HepG2 (cell line): ENCODE results near the gene PDIA6. TPM values are rescaled to one million over a fixed set of nuclear protein-coding genes. Genes with fewer than 3 reads are reported as not detected.
A peak's percentile ranks its signal among the peaks of the same experiment; 100 is the strongest.

Experiments used
- ATAC-seq: fragments of 200-7000 bp; cut with Tn5 transposase; 3 replicates; pipeline ENCODE4 v1.9.1; 2020; ENCODE audit warnings: mild to moderate bottlenecking, moderate library complexity
- BruUV-seq: library from RNA; stranded (reverse); fragments of 400-500 nt; replicated peaks from 2 replicates; lab custom pipeline; 2021; lab: Mats Ljungman, UMichigan
- CTCF ChIA-PET: fragments of 300-600 bp; formaldehyde crosslinking; extraction: SDS; loops from one replicate; lab custom pipeline; 2021; ENCODE audit warnings: low total read pairs, inconsistent platforms, low intra/inter-chr PET ratio; lab: Yijun Ruan, JAX
- POLR2A ChIA-PET: fragments of 350-600 bp; sonication (Branson Sonifier 250); formaldehyde crosslinking; loops from one replicate; lab custom pipeline; 2020; ENCODE audit warnings: antibody characterized with exemption, inconsistent platforms; lab: Yijun Ruan, JAX
- DNase-seq: peaks from one replicate; pipeline ENCODE4 v3.0.0-alpha.2; 2015; ENCODE audit warnings: low spot score
- FAIRE-seq: peaks from 3 replicates; lab custom pipeline; 2011; peaks lifted over from hg19 to GRCh38; lab: Jason Lieb, UNC
- H2AFZ ChIP-seq: one replicate; pipeline ENCODE4 v1.6.1; 2011; ENCODE audit warnings: low read length, inconsistent platforms
- H3K27ac ChIP-seq: fragments of 300-600 bp; 3 replicates; pipeline ENCODE4 v1.8.0; 2011; ENCODE audit warnings: mixed run types, mild to moderate bottlenecking, mixed read lengths, low read length, inconsistent platforms; ENCODE audit not compliant: insufficient read depth; ENCODE audit errors: extremely low read length
- H3K27me3 ChIP-seq, 2 experiments: fragments of 200-600 bp in 1 of 2; 2 replicates in 1 of 2; 3 replicates in 1 of 2; pipeline versions ENCODE4 v1.6.0 to v1.8.0; 2011; ENCODE audit warnings: low read length in 2 of 2, mild to moderate bottlenecking in 2 of 2, moderate library complexity in 2 of 2, inconsistent platforms in 1 of 2; ENCODE audit not compliant: insufficient read depth in 2 of 2, control insufficient read depth in 1 of 2
- H3K36me3 ChIP-seq, 2 experiments: fragments of 200-600 bp in 1 of 2; replicated peaks in 1 of 2; 2 replicates in 1 of 2; 3 replicates in 1 of 2; pipeline versions ENCODE4 v1.5.1 to v1.8.0; 2011; ENCODE audit warnings: low read length in 2 of 2, inconsistent platforms in 1 of 2; ENCODE audit not compliant: insufficient read depth in 2 of 2, control insufficient read depth in 1 of 2
- H3K4me1 ChIP-seq: 2 replicates; pipeline ENCODE4 v1.5.1; 2012; ENCODE audit warnings: low read length, inconsistent platforms; ENCODE audit not compliant: insufficient read depth
- H3K4me2 ChIP-seq: 2 replicates; pipeline ENCODE4 v1.6.0; 2011; ENCODE audit warnings: low read depth, low read length, inconsistent platforms
- H3K4me3 ChIP-seq, 3 experiments: fragments of 200-600 bp in 1 of 3; sonication (generic), shearing (Covaris generic) in 1 of 3; replicated peaks in 1 of 3; 2 replicates each; pipeline ENCODE4 v1.5.1; 2011 to 2016; ENCODE audit warnings: low read length in 3 of 3, inconsistent platforms in 2 of 3, low read depth in 2 of 3, mild to moderate bottlenecking in 2 of 3, control low read depth in 1 of 3, mixed read lengths in 1 of 3; ENCODE audit not compliant: insufficient read depth in 1 of 3
- H3K79me2 ChIP-seq: one replicate; pipeline ENCODE4 v1.6.1; 2011; ENCODE audit warnings: low read length, inconsistent platforms; ENCODE audit not compliant: insufficient read depth
- H3K9ac ChIP-seq: 2 replicates; pipeline ENCODE4 v1.6.0; 2011; ENCODE audit warnings: mild to moderate bottlenecking, low read depth, low read length, inconsistent platforms; ENCODE audit not compliant: insufficient read depth
- H3K9me3 ChIP-seq: 2 replicates; pipeline ENCODE4 v1.5.1; 2012; ENCODE audit warnings: mild to moderate bottlenecking, low read length
- H4K20me1 ChIP-seq: 2 replicates; pipeline ENCODE4 v1.6.0; 2011; ENCODE audit warnings: inconsistent platforms, mild to moderate bottlenecking, low read length, moderate library complexity; ENCODE audit not compliant: insufficient read depth
- ASH2L ChIP-seq: fragments of 300-600, 200-600 bp; sonication (generic); IDR thresholded peaks from 2 replicates; pipeline ENCODE4 v1.7.0; 2017; ENCODE audit warnings: low read depth, mild to moderate bottlenecking, moderate library complexity, mixed read lengths, low read length; ENCODE audit not compliant: insufficient read length
- GABPB1 ChIP-seq: IDR thresholded peaks from 2 replicates; pipeline ENCODE4 v1.6.1; 2016; ENCODE audit warnings: mild to moderate bottlenecking, missing genetic modification reagents, moderate library complexity, missing compliant biosample characterization
- MAF1 ChIP-seq: sonication (generic); formaldehyde crosslinking; IDR thresholded peaks from 2 replicates; pipeline ENCODE4 v1.5.0; 2020; ENCODE audit warnings: missing genetic modification reagents, borderline replicate concordance
- SMAD9 ChIP-seq: sonication (generic); formaldehyde crosslinking; IDR thresholded peaks from 2 replicates; pipeline ENCODE4 v1.5.1; 2020; ENCODE audit warnings: mild to moderate bottlenecking, missing genetic modification reagents
- TGIF2 ChIP-seq: IDR thresholded peaks from 2 replicates; pipeline ENCODE4 v1.6.1; 2016; ENCODE audit warnings: control low read depth, missing compliant biosample characterization
- U2AF2 ChIP-seq: fragments of 200-400 bp; formaldehyde crosslinking; IDR thresholded peaks from 2 replicates; pipeline ENCODE4 v1.6.1; 2017; ENCODE audit warnings: low read depth, mild to moderate bottlenecking, low read length
- ZNF205 ChIP-seq: IDR thresholded peaks from 2 replicates; pipeline ENCODE4 v1.6.1; 2018; ENCODE audit warnings: missing biosample characterization, missing genetic modification reagents
- WGBS: methylation state at CpG from one replicate; pipeline ENCODE4 v1.1.6; 2017; ENCODE audit warnings: low lambda C conversion rate; 5-methylcytosine and 5-hydroxymethylcytosine counted together
- in situ Hi-C: cut with HindIII; loops from 2 replicates; pipeline ENCODE4 v1.10.0; 2017; ENCODE audit warnings: low pct_unique_long_range_greater_than_20kb; ENCODE audit not compliant: extremely low pct_ligation_motif_present
- intact Hi-C: fragments of 100-400 bp; cut with micrococcal nuclease; formaldehyde crosslinking; loops from one replicate; pipeline ENCODE4 v1.10.0; 2022; ENCODE audit not compliant: unreplicated experiment
- polyA plus RNA-seq, 8 experiments: library from polyadenylated mRNA; depleted of rRNA in 3 of 8; stranded (reverse) in 7 of 8; unstranded in 1 of 8; fragments of >200 nt; fragmentation: Illumina TruSeq in 4 of 8; extraction: Trizol in 4 of 8; gene quantifications; 2 replicates each; pipeline versions ENCODE4 v1.2.1 to v1.2.3, GENCODE V29; 2011 to 2016; ENCODE audit warnings: low read depth in 4 of 8, missing spikeins in 1 of 8, mixed read lengths in 1 of 8; ENCODE audit not compliant: insufficient read depth in 1 of 8
- total RNA-seq, 5 experiments: library from RNA; depleted of rRNA; stranded (reverse); fragments of >200 nt; fragmentation: Illumina TruSeq; extraction: Trizol; gene quantifications; 2 replicates each; pipeline ENCODE4 v1.2.3, GENCODE V29; 2016; ENCODE audit warnings: low read depth in 1 of 5
- TF ChIP-seq, protein P1 (sequence below): sonication (generic); formaldehyde crosslinking; IDR thresholded peaks from 2 replicates; pipeline ENCODE4 v1.4.0; 2020; ENCODE audit warnings: mild to moderate bottlenecking, missing genetic modification reagents
- TF ChIP-seq, protein P2 (sequence below): sonication (generic); formaldehyde crosslinking; IDR thresholded peaks from 2 replicates; pipeline ENCODE4 v1.4.0; 2020; ENCODE audit warnings: mild to moderate bottlenecking, missing genetic modification reagents

The PDIA6 gene
- total and polyA plus RNA-seq, 2 of the 13 experiments (the other 11 are each of a cell fraction or from before 2014, with no cell fraction given): 586 to 642 TPM

DNA sequence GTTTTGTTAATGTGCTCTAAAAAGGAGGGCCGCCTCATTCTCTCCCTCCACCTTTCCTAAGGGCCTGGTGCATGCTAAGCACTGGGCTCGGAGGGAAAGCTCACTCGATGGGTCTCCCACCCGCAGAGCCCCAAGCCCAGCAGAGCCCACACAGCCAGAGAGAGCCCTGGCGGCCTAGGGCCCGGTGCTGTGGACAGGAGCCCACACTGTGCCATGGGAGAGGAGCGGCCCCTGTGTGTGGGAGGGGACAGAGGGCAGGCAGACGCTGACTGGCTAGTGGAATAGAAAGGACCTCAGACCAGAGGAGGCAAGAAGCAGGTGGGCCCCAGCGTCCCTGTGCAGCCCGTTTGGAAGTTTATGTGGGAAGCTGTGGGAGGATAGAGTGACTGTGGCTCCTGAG is 49.7 kb upstream of the PDIA6 start:
- DNase-seq: no peak
- BruUV-seq: no TSS peak
- Histone ChIP-seq H3K4me2 (no peak overlapping the region), H3K27me3 (peaks cover 11 to 82% of the 10 kb centered on the region in 2 experiments; a peak in 4 of 5 replicates)
- CTCF ChIA-PET: no interaction called here
- 11% methylated on average over 10 of the region's 10 CpGs for WGBS
- intact Hi-C loops: no loop called here
- TF ChIP-seq, protein P1, sequence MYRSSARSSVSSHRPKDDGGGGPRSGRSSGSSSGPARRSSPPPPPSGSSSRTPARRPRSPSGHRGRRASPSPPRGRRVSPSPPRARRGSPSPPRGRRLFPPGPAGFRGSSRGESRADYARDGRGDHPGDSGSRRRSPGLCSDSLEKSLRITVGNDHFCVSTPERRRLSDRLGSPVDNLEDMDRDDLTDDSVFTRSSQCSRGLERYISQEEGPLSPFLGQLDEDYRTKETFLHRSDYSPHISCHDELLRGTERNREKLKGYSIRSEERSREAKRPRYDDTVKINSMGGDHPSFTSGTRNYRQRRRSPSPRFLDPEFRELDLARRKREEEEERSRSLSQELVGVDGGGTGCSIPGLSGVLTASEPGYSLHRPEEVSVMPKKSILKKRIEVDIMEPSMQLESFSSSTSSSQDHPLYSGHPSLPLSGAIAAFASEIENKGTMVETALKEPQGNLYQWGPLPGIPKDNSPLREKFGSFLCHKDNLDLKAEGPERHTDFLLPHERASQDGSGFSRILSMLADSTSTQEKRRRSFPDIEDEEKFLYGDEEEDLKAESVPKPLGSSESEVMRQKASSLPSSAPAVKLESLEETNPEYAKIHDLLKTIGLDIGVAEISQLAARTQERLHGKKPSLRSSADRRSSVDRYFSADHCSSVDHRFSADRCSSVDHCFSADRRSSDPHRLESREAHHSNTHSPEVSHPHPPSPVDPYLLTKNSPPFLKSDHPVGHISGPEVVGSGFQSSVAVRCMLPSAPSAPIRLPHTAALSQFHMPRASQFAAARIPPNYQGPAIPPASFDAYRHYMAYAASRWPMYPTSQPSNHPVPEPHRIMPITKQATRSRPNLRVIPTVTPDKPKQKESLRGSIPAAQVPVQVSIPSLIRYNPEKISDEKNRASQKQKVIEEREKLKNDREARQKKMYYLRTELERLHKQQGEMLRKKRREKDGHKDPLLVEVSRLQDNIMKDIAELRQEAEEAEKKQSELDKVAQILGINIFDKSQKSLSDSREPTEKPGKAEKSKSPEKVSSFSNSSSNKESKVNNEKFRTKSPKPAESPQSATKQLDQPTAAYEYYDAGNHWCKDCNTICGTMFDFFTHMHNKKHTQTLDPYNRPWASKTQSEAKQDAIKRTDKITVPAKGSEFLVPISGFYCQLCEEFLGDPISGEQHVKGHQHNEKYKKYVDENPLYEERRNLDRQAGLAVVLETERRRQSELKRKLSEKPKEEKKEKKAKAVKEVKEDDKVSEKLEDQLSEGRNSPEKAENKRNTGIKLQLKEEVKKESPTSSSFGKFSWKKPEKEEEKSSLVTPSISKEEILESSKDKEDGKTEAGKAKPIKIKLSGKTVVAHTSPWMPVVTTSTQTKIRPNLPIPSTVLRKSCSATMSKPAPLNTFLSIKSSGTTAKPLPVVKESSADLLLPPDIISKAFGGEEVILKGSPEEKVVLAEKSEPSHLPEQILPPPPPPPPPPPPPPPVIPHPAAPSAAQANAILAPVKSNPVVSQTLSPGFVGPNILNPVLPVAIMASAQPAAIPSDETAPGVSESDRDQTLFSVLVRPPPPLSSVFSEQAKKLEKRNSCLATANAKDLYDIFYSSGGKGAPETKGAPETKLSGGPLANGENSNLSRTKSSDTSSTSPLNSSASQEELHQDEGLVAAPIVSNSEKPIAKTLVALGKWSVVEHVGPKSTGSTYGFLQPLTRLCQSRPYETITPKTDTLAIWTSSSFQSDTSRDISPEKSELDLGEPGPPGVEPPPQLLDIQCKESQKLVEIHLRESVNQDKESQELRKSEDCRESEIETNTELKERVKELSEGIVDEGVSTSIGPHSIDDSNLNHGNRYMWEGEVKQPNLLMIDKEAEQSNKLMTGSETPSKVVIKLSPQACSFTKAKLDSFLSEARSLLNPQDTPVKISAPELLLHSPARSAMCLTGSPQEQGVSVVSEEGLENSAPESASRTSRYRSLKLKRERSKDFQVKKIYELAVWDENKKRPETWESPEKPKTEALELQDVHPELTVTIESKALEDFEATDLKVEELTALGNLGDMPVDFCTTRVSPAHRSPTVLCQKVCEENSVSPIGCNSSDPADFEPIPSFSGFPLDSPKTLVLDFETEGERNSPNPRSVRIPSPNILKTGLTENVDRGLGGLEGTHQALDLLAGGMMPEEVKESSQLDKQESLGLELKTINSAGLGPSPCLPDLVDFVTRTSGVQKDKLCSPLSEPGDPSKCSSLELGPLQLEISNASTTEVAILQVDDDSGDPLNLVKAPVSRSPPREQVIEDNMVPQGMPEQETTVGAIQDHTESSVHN (CRISPR knock-in tag): no peak
- TF ChIP-seq TGIF2 (CRISPR knock-in tag) (no peak), MAF1 (CRISPR knock-in tag) (no peak), GABPB1 (CRISPR knock-in tag) (no peak), SMAD9 (CRISPR knock-in tag) (no peak), ASH2L (no peak), U2AF2 (no peak), ZNF205 (no peak)
- TF ChIP-seq, protein P2, sequence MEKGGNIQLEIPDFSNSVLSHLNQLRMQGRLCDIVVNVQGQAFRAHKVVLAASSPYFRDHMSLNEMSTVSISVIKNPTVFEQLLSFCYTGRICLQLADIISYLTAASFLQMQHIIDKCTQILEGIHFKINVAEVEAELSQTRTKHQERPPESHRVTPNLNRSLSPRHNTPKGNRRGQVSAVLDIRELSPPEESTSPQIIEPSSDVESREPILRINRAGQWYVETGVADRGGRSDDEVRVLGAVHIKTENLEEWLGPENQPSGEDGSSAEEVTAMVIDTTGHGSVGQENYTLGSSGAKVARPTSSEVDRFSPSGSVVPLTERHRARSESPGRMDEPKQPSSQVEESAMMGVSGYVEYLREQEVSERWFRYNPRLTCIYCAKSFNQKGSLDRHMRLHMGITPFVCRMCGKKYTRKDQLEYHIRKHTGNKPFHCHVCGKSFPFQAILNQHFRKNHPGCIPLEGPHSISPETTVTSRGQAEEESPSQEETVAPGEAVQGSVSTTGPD (CRISPR knock-in tag): no peak
- TF ChIP-seq, all 625 proteins: peak for 0
- Histone ChIP-seq H3K79me2 (no peaks in the 10 kb centered on the region), H3K4me3 (no peak overlapping the region), H2AFZ (no peak overlapping the region), H3K27ac (no peak overlapping the region), H3K9me3 (no peaks in the 10 kb centered on the region), H4K20me1 (no peaks in the 10 kb centered on the region), H3K4me1 (no peaks in the 10 kb centered on the region), H3K9ac (no peak overlapping the region), H3K36me3 (no peaks in the 10 kb centered on the region)
- no peak for FAIRE-seq
- in situ Hi-C loops: no loop called here
- POLR2A ChIA-PET: no interaction called here
- peak; percentile 66 for ATAC-seq
